Transverse colon (tissue), 4 donors: ENCODE results near the gene TPPP. TPM values are rescaled to one million over a fixed set of nuclear protein-coding genes. Genes with fewer than 3 reads are reported as not detected.
"Not testable (repeated sequence)": the region's sequence is repeated elsewhere in the genome, so short reads cannot be mapped to it uniquely, and the experiment has no call there.

Experiments used
- DNase-seq: peaks from one replicate; pipeline ENCODE4 v3.0.0-alpha.2; 2019
- H3K27ac ChIP-seq, 4 donors: fragments of 200-600 bp; sonication (generic); 2 replicates each; pipeline ENCODE4 v1.5.1; 2016 to 2018; ENCODE audit warnings: inconsistent platforms in 4 of 4
- H3K27me3 ChIP-seq: fragments of 200-600 bp; sonication (generic); 2 replicates; pipeline ENCODE4 v1.5.1; 2017; ENCODE audit warnings: inconsistent platforms
- H3K36me3 ChIP-seq, 4 donors: fragments of 200-600 bp; sonication (generic); 2 replicates each; pipeline ENCODE4 v1.5.1; 2017 to 2019; ENCODE audit warnings: inconsistent platforms in 4 of 4
- H3K4me1 ChIP-seq, 4 donors: fragments of 200-600 bp; sonication (generic); 2 replicates each; pipeline ENCODE4 v1.5.1; 2017 to 2020; ENCODE audit warnings: inconsistent platforms in 4 of 4
- H3K4me3 ChIP-seq, 4 donors: fragments of 200-600 bp; sonication (generic); 1 replicate in 1 of 4; 2 replicates in 3 of 4; pipeline versions ENCODE4 v1.5.1 to v1.6.1; 2017 to 2019; ENCODE audit warnings: inconsistent platforms in 4 of 4
- H3K9me3 ChIP-seq, 2 donors: fragments of 200-600 bp; sonication (generic); 2 replicates each; pipeline ENCODE4 v1.5.1; 2017 to 2019; ENCODE audit warnings: inconsistent platforms in 2 of 2
- EP300 ChIP-seq: sonication (generic); formaldehyde crosslinking; IDR thresholded peaks from one replicate; pipeline ENCODE4 v1.6.1; 2017; ENCODE audit warnings: antibody characterized with exemption, low read depth
- POLR2A ChIP-seq: fragments of 450-650 bp; IDR thresholded peaks from one replicate; pipeline ENCODE4 v1.6.1; 2016; ENCODE audit warnings: antibody characterized with exemption, mild to moderate bottlenecking, moderate library complexity
- POLR2AphosphoS5 ChIP-seq, 3 donors: sonication (generic); formaldehyde crosslinking; IDR thresholded peaks; one replicate each; pipeline ENCODE4 v1.6.1; 2016; ENCODE audit warnings: antibody characterized with exemption in 3 of 3
- WGBS, 2 donors: methylation state at CpG; one replicate each; pipeline ENCODE4 v1.1.5; 2018; ENCODE audit warnings: low coverage in 1 of 2; 5-methylcytosine and 5-hydroxymethylcytosine counted together
- in situ Hi-C, 4 donors: fragments of 200-750 bp; cut with MboI; loops; one replicate each; pipeline versions ENCODE4 v1.15.0 to v1.15.1; 2017; ENCODE audit warnings: low sequenced_read_pairs in 3 of 4, low pct_ligation_motif_present in 1 of 4, low pct_unique_long_range_greater_than_20kb in 1 of 4
- intact Hi-C: fragments of 100-400 bp; cut with DNase I; formaldehyde crosslinking; loops from one replicate; pipeline ENCODE4 v1.15.1; 2023; ENCODE audit warnings: low total_unique reads
- total RNA-seq, 4 donors: library from RNA; depleted of rRNA; stranded (reverse); fragments of >200 nt; gene quantifications; one replicate each; pipeline ENCODE4 v1.1.0, GENCODE V29; 2016
- TF ChIP-seq, protein P1 (sequence below), 5 experiments: fragments of 200-600 bp in 3 of 5; fragments of 450-650 bp in 2 of 5; sonication (generic) in 3 of 5; IDR thresholded peaks; 1 replicate in 2 of 5; 2 replicates in 3 of 5; pipeline ENCODE4 v1.5.1; 2016 to 2017; ENCODE audit warnings: antibody characterized with exemption in 5 of 5, inconsistent platforms in 3 of 5, mild to moderate bottlenecking in 2 of 5, moderate library complexity in 1 of 5

The TPPP gene
- total RNA-seq, 4 donors from 2014 or later = 2.2 to 40.6 (median 4.1) TPM

DNA sequence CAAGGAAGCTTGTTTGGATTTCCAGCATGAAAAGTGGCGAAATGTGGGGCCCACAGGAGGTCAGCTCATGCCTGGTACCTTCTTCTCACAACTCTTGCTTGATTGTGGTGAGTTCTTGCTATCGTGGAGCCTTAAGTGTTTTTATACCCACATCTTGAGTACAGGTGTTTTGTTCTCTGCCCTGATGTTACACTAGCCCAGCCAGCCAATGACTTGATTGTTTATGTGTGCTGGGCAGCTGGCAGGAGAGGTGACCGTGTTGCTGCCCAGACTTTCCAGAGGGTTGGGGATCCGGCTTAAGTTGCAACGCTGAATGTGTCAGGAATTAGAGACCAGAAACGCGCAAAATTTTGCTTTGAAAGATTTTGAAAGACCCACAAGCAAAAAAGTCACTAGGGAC lies 24.0 kb upstream of the TPPP start:
- no peaks in the 10 kb centered on the region for H3K36me3 ChIP-seq
- H3K9me3 ChIP-seq = no peaks in the 10 kb centered on the region
- TF ChIP-seq, protein P1, sequence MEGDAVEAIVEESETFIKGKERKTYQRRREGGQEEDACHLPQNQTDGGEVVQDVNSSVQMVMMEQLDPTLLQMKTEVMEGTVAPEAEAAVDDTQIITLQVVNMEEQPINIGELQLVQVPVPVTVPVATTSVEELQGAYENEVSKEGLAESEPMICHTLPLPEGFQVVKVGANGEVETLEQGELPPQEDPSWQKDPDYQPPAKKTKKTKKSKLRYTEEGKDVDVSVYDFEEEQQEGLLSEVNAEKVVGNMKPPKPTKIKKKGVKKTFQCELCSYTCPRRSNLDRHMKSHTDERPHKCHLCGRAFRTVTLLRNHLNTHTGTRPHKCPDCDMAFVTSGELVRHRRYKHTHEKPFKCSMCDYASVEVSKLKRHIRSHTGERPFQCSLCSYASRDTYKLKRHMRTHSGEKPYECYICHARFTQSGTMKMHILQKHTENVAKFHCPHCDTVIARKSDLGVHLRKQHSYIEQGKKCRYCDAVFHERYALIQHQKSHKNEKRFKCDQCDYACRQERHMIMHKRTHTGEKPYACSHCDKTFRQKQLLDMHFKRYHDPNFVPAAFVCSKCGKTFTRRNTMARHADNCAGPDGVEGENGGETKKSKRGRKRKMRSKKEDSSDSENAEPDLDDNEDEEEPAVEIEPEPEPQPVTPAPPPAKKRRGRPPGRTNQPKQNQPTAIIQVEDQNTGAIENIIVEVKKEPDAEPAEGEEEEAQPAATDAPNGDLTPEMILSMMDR (IDR thresholded peaks at IDR 0.05) = no peak
- TF ChIP-seq POLR2AphosphoS5 (IDR thresholded peaks at IDR 0.05) = no peak
- TF ChIP-seq POLR2A = no peak
- TF ChIP-seq EP300 = no peak
- H3K27me3 ChIP-seq = no peaks in the 10 kb centered on the region
- intact Hi-C loops = no loop called here
- 69 to 71% methylated on average over 5 to 7 of the region's 7 CpGs for WGBS, 2 donors
- H3K4me1 ChIP-seq = peaks cover 0 to 4% (median 2%) of the 10 kb centered on the region in 4 donors
- no peak overlapping the region for H3K4me3 ChIP-seq
- in situ Hi-C loops = no loop called here
- no peak overlapping the region for H3K27ac ChIP-seq
- no peak for DNase-seq

DNA sequence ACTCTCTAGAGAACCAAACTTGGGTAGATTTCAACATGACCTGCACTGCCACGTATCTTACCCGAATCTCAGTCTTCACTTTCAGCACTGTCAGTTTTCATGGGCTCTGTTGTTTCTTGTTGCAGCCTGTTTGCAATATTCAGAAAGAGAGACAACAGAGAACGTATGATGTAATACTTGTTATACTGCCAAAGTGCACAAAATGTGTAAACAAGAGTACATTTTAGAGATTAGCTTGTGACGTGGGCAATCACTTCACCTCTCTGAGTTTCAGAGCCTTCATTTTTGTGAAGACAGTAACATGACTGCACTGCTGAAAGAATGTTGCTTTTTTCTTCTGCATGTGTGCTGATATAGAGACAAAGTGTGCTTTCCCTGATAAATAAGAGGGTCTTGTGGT lies 23.6 kb upstream of the TPPP start:
- in situ Hi-C loops, H3K27ac ChIP-seq, intact Hi-C loops, H3K4me3 ChIP-seq, H3K4me1 ChIP-seq, H3K9me3 ChIP-seq, H3K27me3 ChIP-seq, DNase-seq, H3K36me3 ChIP-seq: not testable (repeated sequence)
- WGBS, 2 donors = 21 to 53% methylated on average over 2 to 4 of the region's 4 CpGs

DNA sequence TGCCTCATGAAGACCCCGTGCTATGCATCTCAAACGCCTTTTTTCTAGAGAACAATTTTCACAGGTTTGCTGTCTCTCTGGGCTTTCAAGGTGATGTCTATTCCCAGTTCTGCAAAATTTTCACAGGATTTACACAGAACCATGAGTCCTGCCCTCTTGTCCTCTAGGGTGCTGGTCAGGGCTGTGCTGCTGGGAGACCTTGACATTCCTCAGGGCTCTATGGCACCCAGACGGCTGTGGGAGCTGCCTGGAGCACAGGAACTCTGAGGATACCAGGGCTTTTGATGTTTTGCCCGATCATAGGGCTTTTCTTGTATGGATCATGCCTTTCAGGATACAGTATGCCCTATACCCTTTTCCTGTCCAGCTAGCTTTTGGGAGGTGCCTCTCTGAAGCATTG lies 22.5 kb upstream of the TPPP start:
- H3K27me3 ChIP-seq, in situ Hi-C loops, H3K36me3 ChIP-seq, H3K4me1 ChIP-seq, H3K9me3 ChIP-seq, H3K4me3 ChIP-seq, DNase-seq, H3K27ac ChIP-seq, intact Hi-C loops: not testable (repeated sequence)
- 88 to 97% methylated on average over 3 to 4 of the region's 4 CpGs for WGBS, 2 donors

DNA sequence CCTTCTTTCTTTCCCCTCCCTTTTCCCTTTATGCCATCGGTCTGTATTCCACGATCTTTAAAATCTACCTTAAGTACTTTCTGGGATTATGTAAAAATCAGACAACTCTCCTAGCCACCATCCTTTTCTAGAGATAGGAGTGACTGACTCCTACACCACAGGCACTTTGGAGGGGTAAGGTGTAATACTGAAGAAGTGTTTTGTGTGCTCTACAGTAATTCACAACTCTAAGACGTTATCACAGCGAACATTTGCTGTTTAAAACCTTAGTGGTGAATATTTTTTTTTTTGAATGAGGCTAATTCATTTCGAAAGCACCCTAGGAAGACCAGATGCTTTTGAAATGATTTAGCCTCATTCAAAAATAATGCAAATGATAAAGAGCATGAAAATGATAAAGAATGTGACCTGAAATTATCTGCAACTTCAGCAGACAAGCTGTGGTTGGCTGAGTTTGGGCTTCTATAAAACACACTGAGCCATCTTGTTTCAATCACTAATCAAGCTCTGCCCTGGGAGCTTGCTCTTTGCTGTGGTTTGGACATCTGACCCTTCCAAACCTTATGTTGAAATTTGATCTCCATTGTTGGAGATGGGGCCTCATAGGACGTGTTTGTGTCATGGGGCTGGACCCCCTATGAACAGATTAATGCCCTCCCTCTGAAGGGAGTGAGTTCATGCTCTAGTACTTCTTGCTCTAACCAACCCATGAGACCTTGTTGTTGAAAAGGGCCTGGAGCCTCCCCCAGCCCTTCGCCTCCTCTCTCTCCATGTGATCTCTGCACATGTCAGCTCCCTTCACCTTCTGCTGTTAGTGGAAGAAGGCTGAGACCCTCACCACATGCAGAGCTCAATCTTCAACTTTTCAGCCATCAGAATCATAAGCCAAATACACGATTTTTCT lies 21.3 kb upstream of the TPPP start:
- 69 to 76% methylated on average over 3 to 8 of the region's 8 CpGs for WGBS, 2 donors

GRCh38 chr5:713686-714085 lies 20.5 kb upstream of the TPPP start:
- intact Hi-C loops, H3K4me3 ChIP-seq, H3K4me1 ChIP-seq, DNase-seq, in situ Hi-C loops, H3K36me3 ChIP-seq, H3K9me3 ChIP-seq, H3K27ac ChIP-seq, H3K27me3 ChIP-seq: not testable (repeated sequence)
- 47% methylated on average over 3 of the region's 3 CpGs; no CpG with 5 or more reads in 1 of the 2 donors for WGBS, 2 donors

More for the DNA sequence above, 21.3 kb upstream of the TPPP start:
- H3K9me3 ChIP-seq, DNase-seq, H3K27me3 ChIP-seq, intact Hi-C loops, H3K4me3 ChIP-seq, H3K4me1 ChIP-seq, in situ Hi-C loops, H3K27ac ChIP-seq, H3K36me3 ChIP-seq: not testable (repeated sequence)

DNA sequence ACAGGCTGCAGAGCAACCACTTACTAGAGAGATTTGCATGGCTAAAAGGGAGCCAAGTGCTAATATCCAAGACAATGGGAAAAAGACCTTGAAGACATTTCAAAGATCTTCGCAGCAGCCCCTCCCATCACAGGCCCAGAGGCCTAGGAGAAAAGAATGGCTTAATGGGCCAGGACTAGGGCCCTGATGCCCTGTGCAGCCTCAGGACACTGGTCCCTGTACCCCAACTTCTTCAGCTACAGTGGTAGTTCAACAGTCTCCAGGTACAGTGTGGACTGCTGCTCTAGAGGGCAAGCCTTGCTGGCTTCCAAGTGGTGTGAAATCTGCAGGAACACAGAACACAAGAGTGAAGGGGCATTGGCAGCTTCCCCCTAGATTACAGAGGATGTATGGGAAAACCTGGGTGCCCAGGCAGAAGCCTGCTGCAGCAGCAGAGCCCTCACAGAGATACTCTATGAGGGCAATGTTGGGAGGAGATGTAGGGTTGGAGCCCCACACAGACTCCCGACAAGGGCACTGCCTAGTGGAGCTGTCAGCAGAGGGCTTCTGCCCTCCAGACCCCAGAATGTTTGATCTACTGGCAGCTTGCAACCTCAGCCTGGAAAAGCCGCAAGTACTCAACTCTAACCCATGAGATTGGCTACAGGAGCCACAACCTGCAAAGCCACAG lies 15.8 kb upstream of the TPPP start:
- H3K9me3 ChIP-seq, H3K27ac ChIP-seq, H3K4me1 ChIP-seq, intact Hi-C loops, in situ Hi-C loops, H3K27me3 ChIP-seq, H3K36me3 ChIP-seq, DNase-seq, H3K4me3 ChIP-seq: not testable (repeated sequence)
- 40 to 96% methylated on average over 1 to 2 of the region's 3 CpGs for whole genome bisulfite sequencing, 2 donors

DNA sequence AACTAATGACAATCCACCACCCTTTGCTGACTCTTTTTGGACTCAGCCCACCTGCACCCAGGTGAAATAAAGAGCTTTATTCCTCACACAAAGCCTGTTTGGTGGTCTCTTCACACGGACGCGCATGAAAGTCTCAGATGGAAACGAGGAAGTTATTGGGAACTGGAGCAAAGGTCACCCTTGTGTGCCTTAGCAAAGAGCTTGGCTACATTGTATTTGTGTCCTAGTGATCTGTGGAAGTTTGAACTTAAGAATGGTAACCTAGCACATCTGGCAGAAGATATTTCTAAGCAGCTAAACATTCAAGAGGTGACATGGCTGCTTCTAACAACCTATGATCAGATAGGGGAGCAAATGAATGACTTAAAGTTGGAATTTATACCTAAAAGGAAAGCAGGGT lies 15.2 kb upstream of the TPPP start:
- WGBS, 2 donors = 75% methylated on average over 4 of the region's 4 CpGs; no CpG with 5 or more reads in 1 of the 2 donors
- DNase-seq, H3K9me3 ChIP-seq, H3K27ac ChIP-seq, in situ Hi-C loops, H3K4me3 ChIP-seq, H3K27me3 ChIP-seq, H3K4me1 ChIP-seq, H3K36me3 ChIP-seq, intact Hi-C loops: not testable (repeated sequence)

DNA sequence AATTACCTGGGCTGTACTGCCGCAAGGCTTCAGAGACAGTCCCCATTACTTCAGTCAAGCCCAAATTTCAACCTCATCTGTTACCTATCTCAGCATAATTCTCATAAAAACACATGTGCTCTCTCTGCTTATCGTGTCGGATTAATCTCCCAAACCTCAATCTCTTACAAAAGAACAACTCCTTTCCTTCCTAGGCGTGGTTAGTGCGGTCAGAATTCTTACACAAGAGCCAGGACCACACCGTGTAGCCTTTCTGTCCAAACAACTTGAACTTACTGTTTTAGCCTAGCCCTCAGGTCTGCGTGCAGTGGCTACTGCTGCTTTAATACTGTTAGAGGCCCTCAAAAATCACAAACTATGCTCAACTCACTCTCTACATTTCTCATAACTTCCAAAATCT lies 13.0 kb upstream of the TPPP start:
- H3K4me1 ChIP-seq, DNase-seq, in situ Hi-C loops, H3K4me3 ChIP-seq, intact Hi-C loops, H3K27me3 ChIP-seq, H3K9me3 ChIP-seq, H3K27ac ChIP-seq, H3K36me3 ChIP-seq: not testable (repeated sequence)
- 74 to 79% methylated on average over 7 of the region's 7 CpGs for WGBS, 2 donors
